NCI-H2196 (cell line): ENCODE measurements around the gene PDGFB.

ENCODE experiments used
- DNase-seq: peaks from one replicate; lab custom pipeline; 2025; ENCODE audit not compliant: unreplicated experiment; lab: John Stamatoyannopoulos, UW

The PDGFB gene

GRCh38 chr22:39176714-39177455 is 67.9 kb downstream of the PDGFB start:
- no peak for DNase-seq

GRCh38 chr22:39176143-39176713 is 68.6 kb downstream of the PDGFB start:
- DNase-seq = no peak

GRCh38 chr22:39175353-39176142 is 69.2 kb downstream of the PDGFB start:
- no peak for DNase-seq

GRCh38 chr22:39174498-39175352 is 70.1 kb downstream of the PDGFB start:
- no peak for DNase-seq

- DNase-seq = no peak
Observed at GRCh38 chr22:39173787-39174497, 70.8 kb downstream of the PDGFB start.
